HUES64 (cell line): ENCODE measurements around the gene NOXA1.
"Not testable (repeated sequence)": the region's sequence is repeated elsewhere in the genome, so short reads cannot be mapped to it uniquely, and the experiment has no call there.

ENCODE experiments used
- H3K27ac ChIP-seq: 2 replicates; pipeline ENCODE4 v1.7.0; 2013; ENCODE audit warnings: low read depth, low read length, inconsistent platforms
- H3K27me3 ChIP-seq: 2 replicates; pipeline ENCODE4 v1.6.1; 2013; ENCODE audit warnings: mild to moderate bottlenecking, low read length; ENCODE audit not compliant: insufficient read depth
- H3K36me3 ChIP-seq: 2 replicates; pipeline ENCODE4 v1.6.1; 2013; ENCODE audit warnings: mild to moderate bottlenecking, low read length; ENCODE audit not compliant: insufficient read depth
- H3K4me1 ChIP-seq: 2 replicates; pipeline ENCODE4 v1.6.1; 2013; ENCODE audit warnings: mild to moderate bottlenecking, low read length, moderate library complexity; ENCODE audit not compliant: insufficient read depth
- H3K4me3 ChIP-seq: 2 replicates; pipeline ENCODE4 v1.5.1; 2013; ENCODE audit warnings: mild to moderate bottlenecking, low read length, moderate library complexity
- H3K9ac ChIP-seq: 2 replicates; pipeline ENCODE4 v1.6.1; 2013; ENCODE audit warnings: mild to moderate bottlenecking, low read depth, low read length
- H3K9me3 ChIP-seq: 2 replicates; pipeline ENCODE4 v1.6.1; 2013; ENCODE audit warnings: low read depth, low read length; ENCODE audit not compliant: insufficient read depth
- WGBS: fragments of 150-250, 120-280 bp; methylation state at CpG from one replicate; pipeline ENCODE4 v1.1.7; 2013; ENCODE audit warnings: missing lambda C conversion rate; 5-methylcytosine and 5-hydroxymethylcytosine counted together

NOXA1 gene

DNA sequence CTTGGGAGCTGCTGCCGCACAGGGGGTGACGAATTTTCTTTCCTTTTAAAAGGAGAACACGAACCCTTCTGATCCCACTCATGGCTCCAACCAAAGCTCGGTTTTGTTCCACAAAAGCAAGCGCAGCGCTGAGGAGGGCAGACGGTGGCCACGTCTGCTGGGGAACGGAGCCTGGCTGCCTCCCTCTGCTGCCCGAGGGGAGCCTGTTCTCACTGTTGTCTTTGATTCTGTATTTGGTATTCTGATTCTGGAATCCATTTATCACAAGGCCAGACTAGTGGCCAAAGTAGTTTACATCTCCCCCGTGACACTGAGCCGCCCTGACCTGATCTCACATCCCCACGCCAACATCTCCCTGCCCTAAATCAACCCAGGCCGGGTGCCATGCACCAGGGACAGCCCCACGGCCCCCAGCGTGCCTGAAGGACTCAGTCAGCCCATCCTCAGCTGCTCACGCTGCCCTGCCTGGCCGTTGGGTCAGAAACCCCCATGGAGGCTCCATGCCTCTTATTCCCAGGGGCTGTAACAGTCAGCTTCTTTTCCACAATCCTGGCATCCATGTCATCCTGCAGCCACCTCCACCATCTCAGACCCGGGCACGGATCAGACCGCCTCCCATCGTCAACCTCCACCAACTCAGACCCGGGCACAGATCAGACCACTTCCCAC, 42.7 kb downstream of the NOXA1 start:
- 91% methylated on average over 23 of the region's 23 CpGs for WGBS
- Histone ChIP-seq H3K27ac (no peak overlapping the region), H3K36me3 (no peaks in the 10 kb centered on the region), H3K9ac (no peak overlapping the region), H3K27me3 (peaks cover 15% of the 10 kb centered on the region), H3K4me1 (no peaks in the 10 kb centered on the region), H3K9me3 (no peaks in the 10 kb centered on the region), H3K4me3 (no peak overlapping the region)

DNA sequence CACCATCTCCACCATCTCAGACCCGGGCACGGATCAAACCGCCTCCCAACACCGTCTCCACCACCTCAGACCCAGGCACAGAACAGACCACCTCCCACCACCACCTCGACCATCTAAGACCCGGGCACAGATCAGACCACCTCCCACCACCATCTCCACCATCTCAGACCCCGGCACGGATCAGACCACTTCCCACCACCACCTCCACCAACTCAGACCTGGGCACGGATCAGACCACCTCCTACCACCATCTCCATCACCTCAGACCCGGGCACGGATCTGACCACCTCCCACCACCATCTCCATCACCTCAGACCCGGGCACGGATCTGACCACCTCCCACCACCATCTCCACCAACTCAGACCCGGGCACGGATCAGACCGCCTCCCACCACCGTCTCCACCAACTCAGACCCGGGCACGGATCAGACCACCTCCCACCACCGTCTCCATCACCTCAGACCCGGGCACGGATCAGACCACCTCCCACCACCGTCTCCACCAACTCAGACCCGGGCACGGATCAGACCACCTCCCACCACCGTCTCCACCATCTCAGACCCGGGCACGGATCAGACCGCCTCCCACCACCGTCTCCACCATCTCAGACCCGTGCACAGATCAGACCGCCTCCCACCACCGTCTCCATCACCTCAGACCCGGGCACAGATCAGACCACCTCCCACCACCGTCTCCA, 43.3 kb downstream of the NOXA1 start:
- H3K9me3 ChIP-seq, H3K4me3 ChIP-seq, H3K27ac ChIP-seq, H3K36me3 ChIP-seq, H3K4me1 ChIP-seq, H3K9ac ChIP-seq: not testable (repeated sequence)
- 94% methylated on average over 35 of the region's 35 CpGs for WGBS
- peaks cover 15% of the 10 kb centered on the region for H3K27me3 ChIP-seq

DNA sequence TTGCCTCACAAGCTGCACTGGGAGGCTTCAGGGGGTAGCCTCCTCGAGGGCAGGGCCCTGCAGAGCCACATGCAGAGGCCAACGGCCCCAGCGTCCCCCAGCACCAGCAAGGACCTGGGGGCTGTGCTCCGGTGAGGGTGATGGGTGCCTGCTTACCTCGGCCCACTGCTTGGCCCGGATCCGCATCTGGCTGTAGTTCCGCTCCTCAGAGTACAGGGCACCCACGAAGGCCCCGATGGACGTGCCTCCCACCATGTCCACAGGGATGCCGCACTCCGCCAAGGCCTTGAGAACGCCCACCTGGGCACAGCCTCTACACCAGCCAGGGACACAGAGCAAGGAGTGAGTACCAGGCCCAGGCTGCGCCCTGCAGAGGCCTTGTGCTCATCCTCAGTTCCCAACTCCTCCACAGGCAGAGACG, 44.0 kb downstream of the NOXA1 start:
- H3K4me3 ChIP-seq = no peak overlapping the region
- WGBS = 94% methylated on average over 16 of the region's 16 CpGs
- peaks cover 10% of the 10 kb centered on the region for H3K27me3 ChIP-seq
- H3K4me1 ChIP-seq = no peaks in the 10 kb centered on the region
- no peaks in the 10 kb centered on the region for H3K9me3 ChIP-seq
- H3K36me3 ChIP-seq = no peaks in the 10 kb centered on the region
- no peak overlapping the region for H3K9ac ChIP-seq
- H3K27ac ChIP-seq = no peak overlapping the region

DNA sequence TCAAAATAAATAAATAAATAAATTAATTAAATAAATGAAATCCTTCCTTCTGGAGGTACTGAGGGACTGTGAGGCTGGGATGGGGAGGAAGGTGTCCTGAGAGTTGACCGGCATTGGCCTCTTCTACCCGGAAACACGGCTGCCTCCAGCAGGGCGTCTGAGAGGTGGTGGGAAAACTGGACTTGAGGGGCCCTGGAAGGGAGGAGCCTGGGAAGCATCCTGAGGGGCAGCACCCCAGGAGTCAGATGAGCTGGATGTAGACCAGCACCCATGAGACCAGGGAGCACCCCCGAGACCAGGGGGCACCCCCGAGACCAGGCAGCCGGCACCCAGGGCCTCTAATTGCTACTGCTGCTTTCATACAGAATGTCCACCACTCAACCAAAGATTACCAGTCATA, 44.7 kb downstream of the NOXA1 start:
- 93% methylated on average over 7 of the region's 7 CpGs for WGBS
- H3K4me1 ChIP-seq = no peaks in the 10 kb centered on the region
- H3K27ac ChIP-seq = no peak overlapping the region
- H3K36me3 ChIP-seq = no peaks in the 10 kb centered on the region
- H3K9me3 ChIP-seq = no peaks in the 10 kb centered on the region
- H3K4me3 ChIP-seq = no peak overlapping the region
- H3K9ac ChIP-seq = no peak overlapping the region
- peaks cover 3% of the 10 kb centered on the region; the same call in 1 of the 2 replicates for H3K27me3 ChIP-seq

DNA sequence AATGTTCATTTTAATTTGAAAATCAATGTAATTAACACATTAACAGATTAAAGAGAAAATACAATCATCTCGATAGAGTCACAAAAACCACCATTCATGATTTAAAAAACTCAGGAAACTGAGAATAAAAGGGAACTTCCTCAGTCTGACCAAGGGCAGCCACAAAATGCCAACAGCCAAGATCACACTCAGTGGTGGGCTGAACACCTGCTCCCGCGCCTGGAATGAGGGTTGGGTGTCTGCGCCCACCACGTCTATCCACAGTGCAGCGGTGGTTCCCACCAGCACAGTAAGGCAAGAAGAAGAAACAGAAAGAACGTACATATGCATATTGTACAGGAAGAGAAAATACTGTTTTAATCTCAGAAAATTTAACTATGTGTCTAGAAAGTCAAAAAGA, 47.6 kb downstream of the NOXA1 start:
- H3K4me1 ChIP-seq = no peaks in the 10 kb centered on the region
- peaks cover 2% of the 10 kb centered on the region; the same call in 1 of the 2 replicates for H3K9me3 ChIP-seq
- WGBS = 91% methylated on average over 7 of the region's 7 CpGs
- no peaks in the 10 kb centered on the region for H3K27me3 ChIP-seq
- H3K4me3 ChIP-seq = no peak overlapping the region
- H3K9ac ChIP-seq = no peak overlapping the region
- no peaks in the 10 kb centered on the region for H3K36me3 ChIP-seq
- H3K27ac ChIP-seq = no peak overlapping the region

DNA sequence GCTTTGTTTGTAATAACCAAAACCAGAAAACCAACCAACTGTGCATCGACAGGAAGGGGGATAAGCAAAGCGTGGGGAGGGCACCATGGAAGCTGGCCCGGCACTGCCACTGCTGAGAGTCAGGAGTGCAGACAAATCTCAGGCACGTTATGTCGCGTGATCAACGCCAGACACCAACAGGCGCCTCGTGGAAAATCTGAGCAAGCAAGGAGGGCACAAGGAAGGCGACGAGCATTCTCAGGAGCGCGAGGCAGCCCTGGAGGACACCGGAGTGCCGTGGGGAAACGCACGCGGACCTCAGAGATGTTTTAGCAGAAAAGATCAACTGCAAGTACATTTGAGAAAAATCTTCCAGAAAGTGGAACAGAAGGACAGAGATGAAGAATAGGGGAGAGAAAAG, 51.1 kb downstream of the NOXA1 start:
- H3K9me3 ChIP-seq = peaks cover 8% of the 10 kb centered on the region
- 95% methylated on average over 18 of the region's 18 CpGs for WGBS

DNA sequence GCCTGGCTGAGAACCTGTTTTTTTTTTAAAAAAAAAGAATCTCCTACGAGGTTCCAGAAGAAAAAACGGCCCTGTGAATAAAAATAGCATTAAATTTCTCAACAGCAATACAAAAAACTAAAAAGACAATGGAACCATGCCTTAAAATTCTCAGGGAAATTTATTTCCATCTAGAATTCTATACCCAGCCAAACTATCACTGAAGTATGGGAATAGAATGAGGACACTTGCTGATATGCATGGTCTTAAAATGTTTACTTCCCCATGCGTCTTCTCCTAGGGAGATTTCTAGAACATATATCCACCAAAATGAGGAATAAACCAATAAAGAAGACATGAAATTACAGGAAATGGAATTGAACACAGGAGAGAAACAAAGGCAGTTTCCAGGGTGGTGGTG, 52.5 kb downstream of the NOXA1 start:
- no peak overlapping the region for H3K9ac ChIP-seq
- no peak overlapping the region for H3K4me3 ChIP-seq
- no peak overlapping the region for H3K27ac ChIP-seq
- H3K4me1 ChIP-seq = no peaks in the 10 kb centered on the region
- H3K27me3 ChIP-seq = no peaks in the 10 kb centered on the region
- H3K36me3 ChIP-seq = no peaks in the 10 kb centered on the region
- WGBS = 74% methylated on average over 2 of the region's 3 CpGs
- H3K9me3 ChIP-seq = peaks cover 8% of the 10 kb centered on the region

More for the DNA sequence above, 51.1 kb downstream of the NOXA1 start:
- no peaks in the 10 kb centered on the region for H3K36me3 ChIP-seq
- H3K27me3 ChIP-seq = no peaks in the 10 kb centered on the region
- H3K27ac ChIP-seq = no peak overlapping the region
- no peaks in the 10 kb centered on the region for H3K4me1 ChIP-seq
- no peak overlapping the region for H3K4me3 ChIP-seq
- H3K9ac ChIP-seq = no peak overlapping the region

DNA sequence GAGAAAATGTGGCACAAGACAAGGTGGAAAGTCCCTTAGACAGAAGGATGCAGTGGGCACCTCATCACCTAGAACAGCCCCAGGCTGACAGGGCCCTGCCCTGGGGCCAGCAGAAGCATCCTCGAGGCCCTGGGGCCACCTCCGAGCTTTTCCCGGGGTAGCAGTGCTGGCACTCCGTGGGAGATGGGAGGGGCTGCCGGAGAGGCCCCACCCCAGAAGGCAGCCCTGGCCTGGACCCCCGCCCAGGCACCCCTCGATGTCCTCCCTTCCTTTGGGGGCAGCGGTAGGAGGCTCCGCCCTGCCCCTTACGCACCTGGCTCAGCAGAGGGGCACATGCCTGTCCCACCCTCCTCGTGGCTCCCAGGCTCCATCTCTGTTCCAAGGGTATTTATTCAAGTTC, 53.7 kb downstream of the NOXA1 start:
- no peak overlapping the region for H3K27ac ChIP-seq
- 92% methylated on average over 11 of the region's 11 CpGs for WGBS
- H3K4me3 ChIP-seq = no peak overlapping the region
- peaks cover 8% of the 10 kb centered on the region for H3K9me3 ChIP-seq
- H3K36me3 ChIP-seq = no peaks in the 10 kb centered on the region
- H3K9ac ChIP-seq = no peak overlapping the region
- no peaks in the 10 kb centered on the region for H3K27me3 ChIP-seq
- H3K4me1 ChIP-seq = no peaks in the 10 kb centered on the region

DNA sequence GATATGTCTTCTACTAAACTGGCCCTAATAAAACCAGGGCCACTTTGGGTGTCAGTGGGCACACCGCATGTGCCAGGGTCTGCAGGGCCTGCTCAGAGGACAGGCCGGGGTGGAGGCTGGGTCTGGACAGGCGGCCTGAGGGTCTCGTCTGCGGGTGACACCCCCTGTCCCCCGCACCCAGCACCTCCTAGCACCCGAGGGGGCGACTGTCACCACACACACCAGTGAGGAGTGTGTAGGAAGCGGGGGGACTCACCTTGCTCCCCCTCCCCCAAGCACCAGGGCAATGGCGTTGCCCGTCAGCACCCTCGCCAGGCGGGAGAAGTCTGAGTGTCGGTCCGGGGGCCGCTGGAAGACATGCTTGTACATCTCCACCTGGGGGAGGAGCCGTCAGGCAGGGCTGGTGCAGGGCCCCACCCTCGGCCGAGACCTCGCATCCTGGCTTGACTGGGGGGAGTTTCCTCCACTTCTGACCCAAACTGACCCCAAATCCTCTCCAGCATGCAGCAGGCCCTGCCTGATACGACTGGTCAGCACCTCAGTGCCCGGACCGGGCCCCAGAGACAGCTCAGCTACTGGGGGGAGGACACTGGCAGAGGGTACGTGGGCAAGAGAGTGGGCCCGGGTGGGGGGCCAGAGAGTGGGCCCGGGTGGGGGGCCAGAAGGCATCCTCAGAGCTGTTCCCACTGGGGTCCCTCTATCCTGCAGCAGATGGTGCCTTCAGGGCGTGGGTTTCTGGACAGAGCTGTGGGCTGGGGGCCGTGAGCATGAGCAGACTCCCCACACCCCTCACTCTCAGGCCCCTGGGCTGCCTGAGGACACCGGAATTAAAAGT, 54.8 kb downstream of the NOXA1 start:
- no peaks in the 10 kb centered on the region for H3K4me1 ChIP-seq
- H3K27me3 ChIP-seq = no peaks in the 10 kb centered on the region
- no peaks in the 10 kb centered on the region for H3K36me3 ChIP-seq
- peaks cover 8% of the 10 kb centered on the region for H3K9me3 ChIP-seq
- H3K4me3 ChIP-seq = no peak overlapping the region
- WGBS = 94% methylated on average over 28 of the region's 29 CpGs
- no peak overlapping the region for H3K27ac ChIP-seq
- H3K9ac ChIP-seq = no peak overlapping the region

DNA sequence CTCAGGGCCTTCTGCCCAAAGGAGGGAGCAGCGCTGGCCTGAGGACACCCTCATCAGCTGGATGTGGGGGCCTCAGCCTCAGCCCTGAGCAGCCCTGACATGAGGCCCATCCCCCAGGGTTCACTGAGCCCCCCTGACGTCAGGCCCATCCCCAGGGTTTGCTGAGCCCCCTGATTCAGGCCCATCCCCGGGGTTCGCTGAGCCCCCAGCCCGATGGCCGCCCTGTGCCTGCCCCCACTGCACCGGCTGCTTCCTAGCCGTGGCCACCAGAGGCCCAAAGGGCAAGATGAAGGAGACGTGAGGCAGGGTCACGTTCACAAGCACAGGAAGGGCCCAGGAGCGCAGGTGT, 55.4 kb downstream of the NOXA1 start:
- WGBS = 88% methylated on average over 11 of the region's 11 CpGs
- no peaks in the 10 kb centered on the region for H3K4me1 ChIP-seq
- H3K9me3 ChIP-seq = peaks cover 8% of the 10 kb centered on the region
- no peaks in the 10 kb centered on the region for H3K27me3 ChIP-seq
- no peak overlapping the region for H3K27ac ChIP-seq
- H3K36me3 ChIP-seq = no peaks in the 10 kb centered on the region
- H3K9ac ChIP-seq = no peak overlapping the region
- no peak overlapping the region for H3K4me3 ChIP-seq
